Endometrial microvascular endothelial cells (primary cell): Measurements from ENCODE around the gene TTLL8. TPM values are rescaled to one million over a fixed set of nuclear protein-coding genes. Genes with fewer than 3 reads are reported as not detected.

Source experiments
- in situ Hi-C: cut with HindIII; loops from 2 replicates; pipeline ENCODE4 v1.10.0; 2017; ENCODE audit warnings: low sequenced_read_pairs, low pct_unique_long_range_greater_than_20kb; ENCODE audit errors: inconsistent ontology term
- total RNA-seq: library from RNA; depleted of rRNA; stranded (reverse); fragments of >200 nt; gene quantifications from one replicate; pipeline ENCODE4 v1.2.3, GENCODE V29; 2015; ENCODE audit errors: inconsistent ontology term

The TTLL8 gene
- total RNA-seq, 1 donor from 2014 or later, result not detected

DNA sequence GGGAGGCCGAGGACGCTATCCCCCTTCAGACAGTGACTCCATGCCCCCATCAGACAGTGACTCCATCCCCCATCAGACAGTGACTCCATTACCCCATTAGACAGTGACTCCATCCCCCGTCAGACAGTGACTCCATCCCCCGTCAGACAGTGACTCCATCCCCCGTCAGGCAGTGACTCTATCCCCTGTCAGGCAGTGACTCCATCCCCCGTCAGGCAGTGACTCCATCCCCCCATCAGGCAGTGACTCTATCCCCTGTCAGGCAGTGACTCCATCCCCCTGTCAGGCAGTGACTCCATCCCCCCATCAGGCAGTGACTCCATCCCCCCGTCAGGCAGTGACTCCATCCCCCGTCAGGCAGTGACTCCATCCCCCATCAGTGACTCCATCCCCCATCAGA is 9.1 kb upstream of the TTLL8 start:
- in situ Hi-C loops, result no loop called here

DNA sequence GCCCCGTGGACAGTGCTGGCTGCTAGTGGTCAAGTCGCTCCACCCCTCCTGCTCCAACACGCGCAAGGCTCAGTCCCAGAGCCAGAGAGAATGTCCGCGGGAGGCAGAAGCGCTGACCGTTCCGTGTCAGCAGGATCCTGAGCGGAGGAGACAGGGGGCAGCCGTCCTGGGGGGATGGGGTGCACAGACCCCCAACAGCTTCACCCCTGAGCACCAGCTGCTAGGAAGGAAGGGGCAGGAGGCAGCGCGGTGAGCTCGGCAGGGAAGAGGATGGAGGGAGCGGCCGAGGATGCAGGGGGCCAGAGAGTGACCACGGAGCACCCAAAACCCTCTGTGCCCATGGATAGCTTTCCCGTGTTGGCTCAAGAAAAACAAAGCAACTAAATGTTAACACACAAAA is 6.4 kb upstream of the TTLL8 start:
- in situ Hi-C loops, result no loop called here

DNA sequence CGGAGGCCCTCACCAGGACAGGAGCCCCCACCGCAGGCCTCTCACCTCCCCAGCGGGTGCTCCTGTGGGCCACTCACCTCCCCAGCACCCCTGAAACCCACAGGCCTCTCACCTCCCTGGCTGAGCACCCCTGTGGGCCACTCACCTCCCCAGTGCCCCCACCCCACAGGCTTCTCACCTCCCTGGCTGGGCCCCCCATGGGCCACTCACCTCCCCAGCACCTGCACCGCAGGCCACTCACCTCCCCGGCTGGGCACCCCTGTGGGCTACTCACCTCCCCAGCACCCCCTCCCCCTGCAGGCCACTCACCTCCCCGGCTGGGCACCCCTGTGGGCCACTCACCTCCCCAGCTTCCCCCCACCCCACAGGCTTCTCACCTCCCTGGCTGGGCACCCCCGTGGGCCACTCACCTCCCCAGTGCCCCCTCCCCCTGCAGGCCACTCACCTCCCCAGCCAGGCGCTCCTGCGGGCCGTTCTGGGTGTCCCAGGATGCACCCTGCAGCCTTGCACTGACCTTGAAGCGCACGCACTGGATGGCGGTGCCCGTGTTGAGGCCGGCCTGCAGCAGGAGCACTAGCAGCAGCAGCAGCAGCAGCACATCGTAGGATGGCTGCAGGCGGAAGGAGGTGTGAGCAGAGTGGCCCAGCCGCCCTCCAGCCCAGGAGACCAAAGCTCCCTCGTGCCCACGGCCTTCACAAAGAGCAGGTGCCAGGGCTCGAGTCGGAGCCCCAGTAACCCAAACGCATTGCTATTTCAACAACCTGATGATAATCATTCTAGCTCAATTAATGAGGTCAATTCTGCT is 5.7 kb upstream of the TTLL8 start:
- in situ Hi-C loops, result no loop called here

DNA sequence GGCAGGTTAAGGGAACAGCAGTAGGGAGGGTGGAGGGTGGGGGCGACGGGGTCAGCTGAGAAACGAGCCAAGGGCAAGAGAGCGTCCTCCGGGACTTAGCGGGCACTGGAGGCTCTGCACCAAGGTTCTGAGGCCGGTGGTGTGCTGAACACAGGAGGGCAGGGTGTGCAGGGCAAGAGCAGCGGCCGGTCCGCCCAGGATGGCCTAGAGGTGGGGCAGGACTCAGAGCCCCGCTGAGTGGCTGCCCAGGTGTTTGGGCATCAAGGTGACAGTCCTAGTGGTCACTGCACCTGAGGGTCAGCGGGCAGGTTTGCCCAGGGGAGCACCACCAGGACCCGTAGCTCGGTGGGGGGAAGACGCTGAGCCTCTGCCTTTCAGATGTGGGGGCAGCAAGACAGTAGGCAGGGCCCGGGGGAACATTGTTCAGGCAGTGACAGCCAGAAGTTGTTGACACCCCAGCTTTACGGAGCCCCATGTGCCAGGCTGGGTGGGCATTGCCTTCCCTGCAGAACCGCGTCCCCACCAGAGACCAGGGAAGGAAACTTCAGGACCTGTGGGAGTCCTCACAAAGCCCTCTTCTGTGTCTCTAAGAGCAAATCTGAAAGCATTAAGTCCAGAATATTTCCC is 4.5 kb upstream of the TTLL8 start:
- in situ Hi-C loops, result no loop called here

- in situ Hi-C loops, result no loop called here
Measured at GRCh38 chr22:50061824-50062355, 3.8 kb upstream of the TTLL8 start.

- in situ Hi-C loops, result no loop called here
Measured at GRCh38 chr22:50061141-50061823, 3.2 kb upstream of the TTLL8 start.

DNA sequence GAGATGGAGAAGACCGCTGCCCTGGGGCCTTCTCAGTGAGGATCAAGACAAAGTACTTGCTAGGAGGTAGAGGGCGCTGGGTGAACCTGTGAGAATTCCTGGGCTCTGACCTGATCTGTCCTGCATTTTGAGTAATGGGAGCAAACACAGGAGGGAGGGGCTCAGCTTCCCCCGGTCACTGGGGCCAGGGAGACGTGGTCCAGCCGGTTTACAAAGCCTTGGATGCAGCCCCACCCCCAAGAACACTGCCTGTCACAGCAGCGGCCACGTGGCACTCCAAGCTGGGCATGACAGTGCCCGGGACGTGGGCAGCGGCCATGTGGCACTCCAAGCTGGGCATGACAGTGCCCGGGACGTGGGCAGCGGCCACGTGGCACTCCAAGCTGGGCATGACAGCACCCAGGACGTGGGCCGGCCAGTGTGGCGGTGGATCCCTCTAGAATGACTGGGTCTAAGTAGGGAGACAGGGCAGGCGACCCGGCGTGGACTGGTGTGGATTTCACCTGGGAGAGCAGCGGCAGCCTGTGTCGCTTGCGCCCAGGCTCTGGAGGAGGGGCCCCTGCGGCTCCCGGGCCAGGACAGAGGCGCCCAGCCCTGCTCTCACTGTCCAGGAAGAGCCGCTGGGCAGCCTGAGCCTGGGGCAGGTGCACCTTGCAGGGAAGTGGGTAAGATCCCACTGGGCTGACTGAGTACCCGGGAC is 2.5 kb upstream of the TTLL8 start:
- in situ Hi-C loops, result no loop called here

- in situ Hi-C loops, result no loop called here
Measured at GRCh38 chr22:50059881-50060262, 1.8 kb upstream of the TTLL8 start.

- in situ Hi-C loops, result no loop called here
Measured at GRCh38 chr22:50058906-50059880, 1.1 kb upstream of the TTLL8 start.

DNA sequence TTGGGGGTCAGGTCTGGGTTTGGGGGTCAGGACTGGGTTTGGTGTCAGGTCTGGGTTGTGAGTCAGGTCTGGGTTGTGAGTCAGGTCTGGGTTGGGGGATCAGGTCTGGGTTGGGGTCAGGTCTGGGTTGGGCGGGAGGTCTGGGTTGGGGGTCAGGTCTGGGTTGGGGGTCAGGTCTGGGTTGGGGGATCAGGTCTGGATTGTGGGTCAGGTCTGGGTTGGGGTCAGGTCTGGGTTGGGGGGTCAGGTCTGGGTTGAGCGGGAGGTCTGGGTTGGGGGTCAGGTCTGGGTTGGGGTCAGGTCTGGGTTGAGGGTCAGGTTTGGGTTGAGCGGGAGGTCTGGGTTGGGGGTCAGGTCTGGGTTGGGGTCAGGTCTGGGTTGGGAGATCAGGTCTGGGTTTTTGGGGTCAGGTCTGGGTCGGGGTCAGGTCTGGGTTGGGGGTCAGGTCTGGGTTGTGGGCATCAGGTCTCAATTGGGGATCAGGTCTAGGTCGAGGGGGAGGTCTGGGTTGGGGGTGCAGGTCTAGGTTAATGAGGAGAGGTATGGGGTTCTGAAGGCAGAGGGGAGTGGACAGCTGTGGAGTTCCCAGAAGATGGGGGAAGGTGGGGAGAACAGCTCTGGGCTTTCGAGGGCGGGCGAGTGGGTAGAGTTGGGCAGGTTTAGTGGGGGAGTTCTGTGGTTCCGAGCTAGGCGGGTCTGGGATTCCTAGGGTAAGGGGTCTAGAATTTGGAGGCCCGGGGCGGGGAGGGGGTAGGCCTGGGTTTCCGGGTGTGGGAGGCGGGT is 629 bp downstream of the TTLL8 start:
- in situ Hi-C loops, result no loop called here

DNA sequence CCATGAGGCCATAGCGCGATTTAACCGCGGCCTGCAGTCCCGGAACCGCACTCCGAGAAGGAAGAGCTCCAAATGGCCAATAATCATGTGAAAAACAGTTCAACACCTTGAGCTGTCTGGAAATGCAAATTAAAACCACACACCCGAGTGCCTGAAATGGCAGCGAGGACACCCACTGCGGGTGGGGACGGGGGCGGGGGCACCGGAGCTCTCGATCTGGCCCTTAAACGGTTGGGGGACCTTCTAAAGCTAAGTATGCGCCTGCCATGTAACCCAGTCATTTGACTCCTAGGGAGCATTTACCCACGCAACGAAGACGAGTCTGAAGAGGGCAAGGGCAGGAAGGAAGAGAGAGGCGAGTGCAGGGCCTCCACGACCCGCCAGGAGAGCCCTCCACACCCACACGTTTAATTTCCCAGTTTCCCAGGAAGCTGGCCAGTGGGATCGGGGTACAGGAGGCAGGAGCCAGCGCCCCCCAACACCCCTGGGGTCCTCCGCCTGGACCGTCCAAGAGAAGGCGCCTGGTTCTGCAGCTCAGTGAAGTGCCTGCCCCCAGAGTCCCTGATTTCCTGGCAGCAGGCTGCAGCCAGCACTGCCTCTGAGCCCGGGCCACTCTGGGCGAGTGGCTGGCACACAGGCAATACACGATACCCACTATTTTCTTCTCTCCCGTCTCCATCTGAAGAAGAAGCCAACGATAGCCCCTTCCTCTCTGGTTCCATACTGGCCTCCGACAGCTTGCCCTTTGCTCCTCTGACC is 1.7 kb downstream of the TTLL8 start:
- in situ Hi-C loops, result no loop called here

DNA sequence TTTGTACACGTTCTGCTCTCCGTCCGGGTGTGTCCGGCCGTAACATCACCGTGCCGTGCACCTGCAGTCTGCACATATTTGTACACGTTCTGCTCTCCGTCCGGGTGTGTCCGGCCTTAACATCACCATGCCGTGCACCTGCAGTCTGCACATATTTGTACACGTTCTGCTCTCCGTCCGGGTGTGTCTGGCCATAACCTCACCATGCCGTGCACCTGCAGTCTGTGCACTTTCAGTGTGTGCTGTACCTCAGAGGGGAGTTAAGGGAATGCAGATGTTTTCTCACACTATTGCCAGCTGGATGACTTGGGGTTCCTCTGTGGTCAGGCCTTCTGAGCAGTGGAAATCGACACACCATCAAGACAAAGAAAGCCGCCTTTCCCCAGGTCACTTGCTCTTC is 4.2 kb downstream of the TTLL8 start:
- in situ Hi-C loops, result no loop called here

GRCh38 chr22:50051930-50052329 is 6.2 kb downstream of the TTLL8 start:
- in situ Hi-C loops, result no loop called here

GRCh38 chr22:50049299-50050195 is 8.6 kb downstream of the TTLL8 start:
- in situ Hi-C loops, result no loop called here

GRCh38 chr22:50048836-50049235 is 9.3 kb downstream of the TTLL8 start:
- in situ Hi-C loops, result no loop called here
